Choroid plexus epithelial cell (primary cell): ENCODE results near the gene OR4D5.

ENCODE experiments used
- DNase-seq: peaks from one replicate; pipeline ENCODE4 v3.0.0-alpha.2; 2010; ENCODE audit warnings: low read depth
- H3K4me3 ChIP-seq: 2 replicates; pipeline ENCODE4 v1.5.1; 2011; ENCODE audit warnings: low read depth, mild to moderate bottlenecking, control low read depth, low read length, moderate library complexity
- CTCF ChIP-seq: conservative IDR thresholded peaks from 2 replicates; pipeline ENCODE4 v1.5.1; 2011; ENCODE audit warnings: low read depth, mild to moderate bottlenecking, control low read depth, inconsistent platforms, low read length, moderate library complexity

The OR4D5 gene

GRCh38 chr11:123976770-123977560 lies 37.5 kb downstream of the OR4D5 start:
- no peak for DNase-seq
- H3K4me3 ChIP-seq: no peak overlapping the region
- TF ChIP-seq CTCF: no peak

GRCh38 chr11:123977731-123978347 lies 38.4 kb downstream of the OR4D5 start, which contains the start of gene OR10S1:
OR10S1 (minus strand) TSS chr11:123977781; CDS start chr11:123977664, 117 bp downstream.
- DNase-seq: no peak
- H3K4me3 ChIP-seq: no peak within 1 kb of the TSS
- TF ChIP-seq CTCF: no peak

- no peak overlapping the region for H3K4me3 ChIP-seq
- no peak for TF ChIP-seq CTCF
- no peak for DNase-seq
These were observed 39.9 kb downstream of the OR4D5 start for GRCh38 chr11:123979311-123979710.
